HG02610 (cell line): Measurements from ENCODE around the gene IL1RL2.

ENCODE experiments used
- ATAC-seq: cut with Tn5 transposase; IDR thresholded peaks from one replicate; pipeline ENCODE4 v1.9.1; 2021; ENCODE audit warnings: mild to moderate bottlenecking, moderate library complexity; ENCODE audit not compliant: unreplicated experiment

Gene IL1RL2

GRCh38 chr2:102238039-102238756, 51.4 kb downstream of the IL1RL2 start:
- no peak for ATAC-seq

- no peak for ATAC-seq
Measured at GRCh38 chr2:102238778-102239177, 52.0 kb downstream of the IL1RL2 start.

GRCh38 chr2:102239344-102239743, 52.5 kb downstream of the IL1RL2 start:
- ATAC-seq = no peak

- peak; percentile 75 for ATAC-seq
Measured at GRCh38 chr2:102240640-102241370, 54.0 kb downstream of the IL1RL2 start.

- ATAC-seq = no peak
Measured at GRCh38 chr2:102241616-102242305, 54.9 kb downstream of the IL1RL2 start.

GRCh38 chr2:102245266-102246151, 58.7 kb downstream of the IL1RL2 start:
- ATAC-seq = no peak

- no peak for ATAC-seq
Measured at GRCh38 chr2:102250278-102250821, 63.5 kb downstream of the IL1RL2 start.

- peak; percentile 65 for ATAC-seq
Measured at GRCh38 chr2:102251042-102251848, 64.4 kb downstream of the IL1RL2 start.

- ATAC-seq = no peak
Measured at GRCh38 chr2:102251849-102252203, 65.0 kb downstream of the IL1RL2 start.

- no peak for ATAC-seq
Measured at GRCh38 chr2:102252236-102252635, 65.4 kb downstream of the IL1RL2 start.

- ATAC-seq = no peak
Measured at GRCh38 chr2:102253140-102253752, 66.4 kb downstream of the IL1RL2 start.

GRCh38 chr2:102253753-102254150, 66.9 kb downstream of the IL1RL2 start:
- ATAC-seq = no peak

- no peak for ATAC-seq
Measured at GRCh38 chr2:102256276-102256675, 69.5 kb downstream of the IL1RL2 start.

GRCh38 chr2:102256874-102257462, 70.1 kb downstream of the IL1RL2 start:
- ATAC-seq = no peak

GRCh38 chr2:102258025-102258385, 71.2 kb downstream of the IL1RL2 start:
- ATAC-seq = no peak

- ATAC-seq = no peak
Measured at GRCh38 chr2:102258386-102259074, 71.7 kb downstream of the IL1RL2 start.

- no peak for ATAC-seq
Measured at GRCh38 chr2:102261467-102262135, 74.8 kb downstream of the IL1RL2 start.
